Effector memory CD4-positive, alpha-beta T cell (primary cell): Measurements from ENCODE around the gene ADRA2A.

Experiments used
- DNase-seq, 3 donors: peaks; one replicate each; pipeline ENCODE4 v3.0.0-alpha.2; 2020
- H3K27ac ChIP-seq: 2 replicates; pipeline ENCODE4 v1.7.0; 2013; ENCODE audit warnings: mild to moderate bottlenecking, low read length, moderate library complexity; ENCODE audit not compliant: insufficient read depth, poor library complexity, severe bottlenecking
- H3K27me3 ChIP-seq: replicated peaks from 2 replicates; pipeline ENCODE4 v1.7.0; 2013; ENCODE audit warnings: mild to moderate bottlenecking, low read length; ENCODE audit not compliant: insufficient read depth, control insufficient read depth, poor library complexity, severe bottlenecking
- H3K36me3 ChIP-seq: 2 replicates; pipeline ENCODE4 v1.7.0; 2013; ENCODE audit warnings: mild to moderate bottlenecking, low read length, moderate library complexity; ENCODE audit not compliant: control insufficient read depth, insufficient read depth
- H3K4me1 ChIP-seq: 2 replicates; pipeline ENCODE4 v1.7.0; 2013; ENCODE audit warnings: low read length, mild to moderate bottlenecking; ENCODE audit not compliant: control insufficient read depth, insufficient read depth, poor library complexity, severe bottlenecking
- H3K4me3 ChIP-seq: 2 replicates; pipeline ENCODE4 v1.7.0; 2013; ENCODE audit warnings: low read length, low read depth, mild to moderate bottlenecking; ENCODE audit not compliant: insufficient read depth, poor library complexity, severe bottlenecking
- H3K9me3 ChIP-seq: 2 replicates; pipeline ENCODE4 v1.7.0; 2013; ENCODE audit warnings: mild to moderate bottlenecking, low read length, moderate library complexity; ENCODE audit not compliant: control insufficient read depth

Gene ADRA2A

GRCh38 chr10:111082102-111082975, 5.5 kb downstream of the ADRA2A start:
- peaks cover 6% of the 10 kb centered on the region for H3K27me3 ChIP-seq
- H3K27ac ChIP-seq = no peak overlapping the region
- no peak for DNase-seq

DNA sequence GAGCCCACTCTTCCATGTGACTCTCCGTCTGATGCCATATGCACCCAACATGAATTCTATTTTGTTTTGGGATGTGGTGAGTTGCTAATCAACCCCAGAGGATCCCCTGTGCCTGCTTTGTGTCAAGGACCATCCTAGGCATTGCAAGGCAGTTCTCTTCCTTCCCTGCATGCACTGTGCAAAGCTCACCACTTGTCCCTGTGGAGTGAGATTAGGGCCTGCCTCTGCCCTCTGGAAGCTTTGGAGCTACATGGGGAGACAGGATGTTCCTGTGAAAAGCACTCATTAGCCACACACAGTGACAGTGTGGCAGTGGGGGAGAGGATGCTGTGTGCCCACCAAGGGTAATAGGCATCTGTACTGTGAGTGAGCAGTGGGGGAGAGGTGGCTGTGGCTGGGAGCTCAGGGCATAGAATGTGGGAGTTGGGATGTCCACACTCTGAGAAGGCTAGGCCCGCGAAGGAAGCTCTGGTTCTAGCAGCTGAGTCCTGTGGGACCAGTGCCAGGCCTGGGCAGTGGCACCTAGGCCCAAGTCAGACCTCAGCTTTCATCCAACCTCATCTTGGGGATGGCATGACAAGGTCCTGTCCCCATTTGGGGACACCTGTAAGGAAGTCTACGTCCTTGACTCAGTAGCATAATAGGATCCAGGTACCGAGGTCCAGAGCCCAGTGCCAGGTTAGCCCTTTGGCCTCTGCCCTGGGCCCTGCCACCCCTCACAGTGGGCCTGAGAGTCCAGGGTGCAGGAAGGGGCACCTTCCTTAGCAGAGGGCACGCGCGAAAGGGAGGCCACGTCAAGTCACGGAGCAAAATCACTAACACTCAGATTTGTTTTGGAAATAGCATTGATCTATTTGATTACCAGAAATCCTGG, 6.6 kb downstream of the ADRA2A start:
- no peaks in the 10 kb centered on the region for H3K9me3 ChIP-seq
- DNase-seq = no peak
- no peaks in the 10 kb centered on the region for H3K36me3 ChIP-seq
- no peak overlapping the region for H3K4me3 ChIP-seq
- H3K27ac ChIP-seq = no peak overlapping the region
- H3K27me3 ChIP-seq = no peaks in the 10 kb centered on the region
- H3K4me1 ChIP-seq = no peaks in the 10 kb centered on the region

More at GRCh38 chr10:111082102-111082975, 5.5 kb downstream of the ADRA2A start:
- H3K36me3 ChIP-seq = no peaks in the 10 kb centered on the region
- peaks cover 9% of the 10 kb centered on the region for H3K4me1 ChIP-seq
- H3K9me3 ChIP-seq = no peaks in the 10 kb centered on the region
- no peak overlapping the region for H3K4me3 ChIP-seq

DNA sequence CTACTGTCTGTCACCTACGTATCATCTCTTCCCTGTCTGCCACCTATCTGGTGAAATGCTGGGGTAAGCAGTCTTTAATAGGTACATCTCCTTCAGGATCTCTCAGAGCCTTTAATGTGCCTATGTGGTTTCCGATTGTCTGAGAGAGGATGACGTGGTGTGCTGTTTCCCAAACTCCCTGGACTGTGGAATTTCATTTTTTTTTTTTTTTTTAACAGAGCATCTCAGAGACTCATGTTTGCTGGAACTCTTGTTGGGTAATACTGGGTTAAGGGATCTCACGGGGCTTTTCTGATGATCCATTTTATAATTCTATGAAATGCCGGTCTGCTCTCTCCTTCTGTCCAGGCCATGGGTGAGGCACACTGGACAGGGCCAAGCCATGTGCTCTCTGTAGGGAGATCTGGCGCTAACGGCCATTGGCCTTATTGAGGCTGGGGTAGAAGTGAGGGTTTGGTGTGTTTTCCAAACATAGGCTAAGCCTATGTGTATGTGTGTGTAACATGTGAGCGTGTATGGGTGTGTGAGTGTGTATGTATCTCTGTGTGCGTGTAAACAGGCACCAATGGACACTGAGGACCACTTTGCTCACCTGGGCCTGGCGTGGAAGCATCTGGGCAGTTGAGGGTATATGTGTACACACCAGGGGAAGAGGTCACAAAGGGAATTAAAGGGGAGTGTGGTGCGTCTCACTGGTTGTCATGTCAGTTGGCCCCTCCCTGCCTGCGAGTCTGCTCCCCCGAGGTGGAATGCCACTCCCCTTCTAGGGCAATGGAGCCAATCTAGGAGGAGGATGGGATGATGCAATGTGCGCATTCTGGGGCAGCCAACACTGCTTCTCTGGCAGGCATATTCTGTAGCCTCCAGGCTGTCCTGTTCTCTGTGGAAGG, 7.8 kb downstream of the ADRA2A start:
- H3K4me1 ChIP-seq = no peaks in the 10 kb centered on the region
- H3K27ac ChIP-seq = no peak overlapping the region
- no peaks in the 10 kb centered on the region for H3K9me3 ChIP-seq
- no peak for DNase-seq
- H3K4me3 ChIP-seq = no peak overlapping the region
- H3K27me3 ChIP-seq = no peaks in the 10 kb centered on the region
- H3K36me3 ChIP-seq = no peaks in the 10 kb centered on the region

DNA sequence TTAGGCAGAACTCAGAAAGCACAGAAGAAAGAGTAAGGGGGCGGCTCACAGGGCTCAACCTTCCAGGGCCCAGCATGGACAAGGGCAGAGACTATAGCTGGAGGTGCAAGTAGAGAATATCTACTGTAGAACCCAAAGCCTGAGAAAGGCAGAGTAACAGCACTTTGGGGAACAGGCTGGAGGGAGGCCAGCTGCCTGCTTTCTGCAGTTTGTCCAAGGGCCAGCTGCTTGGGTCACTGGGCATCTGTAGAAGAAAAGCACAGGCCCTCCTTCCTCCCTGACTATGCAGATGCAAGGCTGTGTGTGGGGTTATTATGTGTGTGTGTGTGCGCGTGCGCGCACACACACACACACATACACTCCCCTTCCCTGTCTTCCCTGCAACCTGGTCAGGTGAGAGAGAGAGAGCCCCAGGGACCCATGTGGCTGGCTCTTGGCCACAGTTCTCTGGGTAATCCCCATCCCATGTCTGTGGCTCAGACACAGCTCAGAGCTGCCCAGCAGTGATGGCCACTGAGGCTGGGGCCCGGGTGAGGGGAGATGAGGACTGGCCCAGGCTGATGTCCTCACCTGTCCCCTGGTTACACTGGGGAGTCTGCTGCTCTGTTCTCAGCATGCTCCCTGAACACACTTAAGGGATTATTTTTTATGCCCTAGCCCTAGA, 9.0 kb downstream of the ADRA2A start:
- DNase-seq = no peak
- no peaks in the 10 kb centered on the region for H3K36me3 ChIP-seq
- H3K4me1 ChIP-seq = no peaks in the 10 kb centered on the region

GRCh38 chr10:111086574-111086973, 9.7 kb downstream of the ADRA2A start:
- no peak overlapping the region for H3K4me3 ChIP-seq
- DNase-seq = no peak
- no peak overlapping the region for H3K27ac ChIP-seq
- no peaks in the 10 kb centered on the region for H3K36me3 ChIP-seq
- no peaks in the 10 kb centered on the region for H3K4me1 ChIP-seq
- no peaks in the 10 kb centered on the region for H3K27me3 ChIP-seq
- no peaks in the 10 kb centered on the region for H3K9me3 ChIP-seq

More for the DNA sequence above, 9.0 kb downstream of the ADRA2A start:
- H3K4me3 ChIP-seq = no peak overlapping the region
- H3K27me3 ChIP-seq = no peaks in the 10 kb centered on the region
- H3K9me3 ChIP-seq = no peaks in the 10 kb centered on the region
- H3K27ac ChIP-seq = no peak overlapping the region

DNA sequence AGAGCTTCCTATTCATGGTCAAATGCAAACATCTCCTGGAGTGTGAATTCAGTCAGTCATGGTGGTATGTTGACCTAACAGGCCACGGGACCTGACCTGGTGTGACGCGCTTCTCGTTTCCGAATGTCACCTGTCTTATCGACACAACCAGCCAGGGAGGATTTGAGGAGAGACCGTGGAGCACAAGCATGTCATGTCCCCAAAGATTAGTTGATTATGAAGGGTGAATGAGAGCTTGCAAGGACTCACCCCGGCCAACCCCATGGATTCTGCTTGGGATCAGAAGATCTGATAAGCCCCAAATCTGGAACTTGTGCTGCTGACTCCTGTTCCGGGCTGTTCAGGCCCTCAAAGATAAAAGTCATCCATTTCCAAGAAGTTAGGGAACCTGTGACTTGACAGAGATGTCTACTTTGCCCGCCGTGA, 10.5 kb downstream of the ADRA2A start:
- no peak overlapping the region for H3K4me3 ChIP-seq
- no peaks in the 10 kb centered on the region for H3K27me3 ChIP-seq
- no peaks in the 10 kb centered on the region for H3K9me3 ChIP-seq
- H3K4me1 ChIP-seq = no peaks in the 10 kb centered on the region
- H3K27ac ChIP-seq = no peak overlapping the region
- no peaks in the 10 kb centered on the region for H3K36me3 ChIP-seq
- DNase-seq = no peak

- no peak overlapping the region for H3K4me3 ChIP-seq
- DNase-seq = no peak
- no peaks in the 10 kb centered on the region for H3K27me3 ChIP-seq
- H3K4me1 ChIP-seq = no peaks in the 10 kb centered on the region
- H3K27ac ChIP-seq = no peak overlapping the region
- no peaks in the 10 kb centered on the region for H3K9me3 ChIP-seq
- no peaks in the 10 kb centered on the region for H3K36me3 ChIP-seq
These were observed 11.2 kb downstream of the ADRA2A start for GRCh38 chr10:111087968-111088505.

DNA sequence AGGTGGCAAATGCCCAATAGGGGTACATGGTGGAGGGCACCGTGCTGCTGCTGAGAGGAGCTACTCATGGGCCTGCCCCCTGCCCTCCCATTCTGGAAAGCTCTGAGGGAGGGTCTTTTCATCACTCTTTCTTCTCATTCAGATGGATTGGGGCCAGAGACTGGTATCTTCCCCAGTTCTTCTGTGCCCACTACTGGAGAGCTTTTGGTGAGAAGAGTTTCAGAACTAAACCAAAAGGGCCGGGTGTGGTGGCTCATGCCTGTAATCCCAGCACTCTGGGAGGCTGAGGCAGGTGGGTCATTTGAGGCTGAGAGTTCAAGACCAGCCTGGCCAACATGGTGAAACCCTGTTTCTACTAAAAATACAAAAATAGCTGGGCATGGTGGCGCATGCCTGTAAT, 12.5 kb downstream of the ADRA2A start:
- no peak for DNase-seq
- Histone ChIP-seq H3K27ac (no peak overlapping the region), H3K36me3 (no peaks in the 10 kb centered on the region), H3K9me3 (no peaks in the 10 kb centered on the region), H3K4me1 (no peaks in the 10 kb centered on the region), H3K4me3 (no peak overlapping the region), H3K27me3 (no peaks in the 10 kb centered on the region)

- Histone ChIP-seq H3K27me3 (no peaks in the 10 kb centered on the region), H3K9me3 (no peaks in the 10 kb centered on the region), H3K27ac (no peak overlapping the region), H3K36me3 (no peaks in the 10 kb centered on the region), H3K4me1 (no peaks in the 10 kb centered on the region), H3K4me3 (no peak overlapping the region)
- DNase-seq = no peak
These were observed 15.0 kb downstream of the ADRA2A start for GRCh38 chr10:111091833-111092232.
